Keratinocyte (primary cell): ENCODE results near the gene DDAH1. TPM values are rescaled to one million over a fixed set of nuclear protein-coding genes. Genes with fewer than 3 reads are reported as not detected.

Experiments
- DNase-seq: peaks from one replicate; pipeline ENCODE4 v3.0.0-alpha.2; 2011; ENCODE audit warnings: low read depth, missing footprints, low spot score
- FAIRE-seq: peaks from 2 replicates; lab custom pipeline; 2011; peaks lifted over from hg19 to GRCh38; lab: Jason Lieb, UNC
- H2AFZ ChIP-seq: 2 replicates; pipeline ENCODE4 v1.6.0; 2012; ENCODE audit warnings: low read length, control low read depth, inconsistent platforms; ENCODE audit not compliant: control insufficient read depth
- H3K27ac ChIP-seq: 2 replicates; pipeline ENCODE4 v1.5.1; 2011; ENCODE audit warnings: low read length; ENCODE audit not compliant: control insufficient read depth, insufficient read depth
- H3K27me3 ChIP-seq: 3 replicates; pipeline ENCODE4 v1.6.0; 2011; ENCODE audit warnings: low read length; ENCODE audit not compliant: control insufficient read depth, insufficient read depth; ENCODE audit errors: extremely low read depth
- H3K36me3 ChIP-seq, 2 experiments: 2 replicates in 1 of 2; 3 replicates in 1 of 2; pipeline ENCODE4 v1.5.1; 2011; ENCODE audit warnings: low read length in 2 of 2, mild to moderate bottlenecking in 1 of 2; ENCODE audit not compliant: control insufficient read depth in 2 of 2, insufficient read depth in 2 of 2; ENCODE audit errors: extremely low read depth in 1 of 2
- H3K4me1 ChIP-seq: 3 replicates; pipeline ENCODE4 v1.5.1; 2011; ENCODE audit warnings: low read length; ENCODE audit not compliant: control insufficient read depth, insufficient read depth; ENCODE audit errors: extremely low read depth
- H3K4me2 ChIP-seq: 3 replicates; pipeline ENCODE4 v1.6.0; 2011; ENCODE audit warnings: low read depth, low read length; ENCODE audit not compliant: control insufficient read depth, insufficient read depth; ENCODE audit errors: extremely low read depth
- H3K4me3 ChIP-seq, 3 experiments: fragments of 200-600 bp in 1 of 3; sonication (generic) in 1 of 3; 2 replicates in 2 of 3; 3 replicates in 1 of 3; pipeline ENCODE4 v1.5.1; 2011 to 2016; ENCODE audit warnings: low read length in 3 of 3, mild to moderate bottlenecking in 3 of 3, control low read depth in 2 of 3, inconsistent platforms in 1 of 3, low read depth in 1 of 3, mixed read lengths in 1 of 3, mixed run types in 1 of 3, moderate library complexity in 1 of 3; ENCODE audit not compliant: control insufficient read depth in 2 of 3, insufficient read depth in 2 of 3; ENCODE audit errors: extremely low read depth in 1 of 3
- H3K79me2 ChIP-seq: 2 replicates; pipeline ENCODE4 v1.6.0; 2012; ENCODE audit warnings: low read length; ENCODE audit not compliant: control insufficient read depth, insufficient read depth
- H3K9ac ChIP-seq: 3 replicates; pipeline ENCODE4 v1.6.0; 2011; ENCODE audit warnings: low read length; ENCODE audit not compliant: control insufficient read depth, insufficient read depth; ENCODE audit errors: extremely low read depth
- H3K9me1 ChIP-seq: 3 replicates; pipeline ENCODE4 v1.6.0; 2011; ENCODE audit warnings: low read length; ENCODE audit not compliant: control insufficient read depth, insufficient read depth; ENCODE audit errors: extremely low read depth
- H3K9me3 ChIP-seq: 2 replicates; pipeline ENCODE4 v1.5.1; 2012; ENCODE audit warnings: low read depth, low read length; ENCODE audit not compliant: control insufficient read depth
- H4K20me1 ChIP-seq: 3 replicates; pipeline ENCODE4 v1.6.0; 2011; ENCODE audit warnings: low read length; ENCODE audit not compliant: control insufficient read depth, insufficient read depth; ENCODE audit errors: extremely low read depth
- EZH2 ChIP-seq: IDR thresholded peaks from one replicate; pipeline ENCODE4 v1.6.1; 2012; ENCODE audit warnings: inconsistent platforms, mild to moderate bottlenecking, low read length, moderate library complexity
- dilution Hi-C: fragments of 300-500 bp; cut with MboI; formaldehyde crosslinking; loops from one replicate; pipeline ENCODE4 v1.7.0; 2020; ENCODE audit warnings: low sequenced_read_pairs; ENCODE audit not compliant: extremely low pct_ligation_motif_present
- polyA plus RNA-seq, 5 experiments: library from polyadenylated mRNA; depleted of rRNA in 3 of 5; stranded (reverse) in 3 of 5; stranded (forward) in 1 of 5; unstranded in 1 of 5; fragments of >200 nt; gene quantifications; 1 replicate in 1 of 5; 2 replicates in 3 of 5; 3 replicates in 1 of 5; pipeline versions ENCODE4 v1.2.1 to v1.2.3, GENCODE V29; 2011 to 2012; ENCODE audit warnings: missing spikeins in 2 of 5, low read depth in 1 of 5, low replicate concordance in 1 of 5
- TF ChIP-seq, protein P1 (sequence below), 3 experiments: IDR thresholded peaks in 1 of 3; conservative IDR thresholded peaks in 1 of 3; optimal IDR thresholded peaks in 1 of 3; 2 replicates in 2 of 3; 3 replicates in 1 of 3; pipeline versions ENCODE3 to v1.5.1; 2011; ENCODE audit warnings: low read length in 3 of 3, mild to moderate bottlenecking in 3 of 3, moderate library complexity in 2 of 3, control low read depth in 1 of 3, inconsistent platforms in 1 of 3; ENCODE audit not compliant: insufficient read depth in 2 of 3; ENCODE audit errors: extremely low read depth in 1 of 3

The DDAH1 gene
- polyA plus RNA-seq, 1 donor (not counting 4 experiments of a cell fraction or from before 2014, with no cell fraction given), result 5.8 TPM

- no peaks in the 10 kb centered on the region for H3K9me3 ChIP-seq
- H3K27ac ChIP-seq, result no peak overlapping the region
- DNase-seq, result no peak
- dilution Hi-C loops, result no loop called here
- H3K27me3 ChIP-seq, result no peaks in the 10 kb centered on the region
- no peaks in the 10 kb centered on the region for H4K20me1 ChIP-seq
- no peak overlapping the region for H2AFZ ChIP-seq
- H3K9ac ChIP-seq, result no peak overlapping the region
- TF ChIP-seq EZH2, result no peak
- TF ChIP-seq, protein P1, sequence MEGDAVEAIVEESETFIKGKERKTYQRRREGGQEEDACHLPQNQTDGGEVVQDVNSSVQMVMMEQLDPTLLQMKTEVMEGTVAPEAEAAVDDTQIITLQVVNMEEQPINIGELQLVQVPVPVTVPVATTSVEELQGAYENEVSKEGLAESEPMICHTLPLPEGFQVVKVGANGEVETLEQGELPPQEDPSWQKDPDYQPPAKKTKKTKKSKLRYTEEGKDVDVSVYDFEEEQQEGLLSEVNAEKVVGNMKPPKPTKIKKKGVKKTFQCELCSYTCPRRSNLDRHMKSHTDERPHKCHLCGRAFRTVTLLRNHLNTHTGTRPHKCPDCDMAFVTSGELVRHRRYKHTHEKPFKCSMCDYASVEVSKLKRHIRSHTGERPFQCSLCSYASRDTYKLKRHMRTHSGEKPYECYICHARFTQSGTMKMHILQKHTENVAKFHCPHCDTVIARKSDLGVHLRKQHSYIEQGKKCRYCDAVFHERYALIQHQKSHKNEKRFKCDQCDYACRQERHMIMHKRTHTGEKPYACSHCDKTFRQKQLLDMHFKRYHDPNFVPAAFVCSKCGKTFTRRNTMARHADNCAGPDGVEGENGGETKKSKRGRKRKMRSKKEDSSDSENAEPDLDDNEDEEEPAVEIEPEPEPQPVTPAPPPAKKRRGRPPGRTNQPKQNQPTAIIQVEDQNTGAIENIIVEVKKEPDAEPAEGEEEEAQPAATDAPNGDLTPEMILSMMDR (optimal IDR thresholded peaks at IDR 0.05 in 1 of 3, IDR thresholded peaks at IDR 0.05 in 1 of 3, conservative IDR thresholded peaks at IDR 0.05 in 1 of 3; ENCODE audit: extremely low read depth in 1 of 3, insufficient read depth in 2 of 3, low read length in 3 of 3), result no peak
- H3K4me3 ChIP-seq, result no peak overlapping the region
- no peaks in the 10 kb centered on the region for H3K36me3 ChIP-seq
- no peak for FAIRE-seq
- H3K4me1 ChIP-seq, result peaks cover 8% of the 10 kb centered on the region
- H3K4me2 ChIP-seq, result no peak overlapping the region
- no peaks in the 10 kb centered on the region for H3K79me2 ChIP-seq
- H3K9me1 ChIP-seq, result no peaks in the 10 kb centered on the region
Measured at GRCh38 chr1:85449356-85449755, 15.6 kb downstream of the DDAH1 start.

DNA sequence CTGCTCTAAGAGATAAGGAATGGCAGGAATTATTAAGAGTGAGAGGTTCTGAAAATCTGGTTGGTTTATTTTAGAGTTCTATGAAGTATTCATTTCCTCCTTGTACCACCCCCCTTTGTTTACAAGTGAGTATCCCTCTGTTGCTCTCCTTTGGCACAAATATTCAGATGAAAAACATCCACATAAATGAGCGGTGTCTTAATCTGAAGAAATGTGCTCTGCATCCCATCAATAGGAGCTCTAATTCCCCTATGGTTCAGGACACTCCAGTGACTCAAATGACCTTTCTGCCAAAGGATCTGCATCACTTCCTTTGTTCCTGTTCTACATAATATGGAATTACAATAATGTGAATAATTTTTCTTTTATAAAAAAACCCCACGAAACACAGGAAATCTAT lies 16.6 kb downstream of the DDAH1 start:
- no peaks in the 10 kb centered on the region for H3K36me3 ChIP-seq
- H3K4me1 ChIP-seq, result peaks cover 8% of the 10 kb centered on the region
- H4K20me1 ChIP-seq, result no peaks in the 10 kb centered on the region
- no peaks in the 10 kb centered on the region for H3K9me3 ChIP-seq
- H3K27me3 ChIP-seq, result no peaks in the 10 kb centered on the region
- H3K9me1 ChIP-seq, result no peaks in the 10 kb centered on the region
- no peak for TF ChIP-seq EZH2
- TF ChIP-seq, protein P1 (optimal IDR thresholded peaks at IDR 0.05 in 1 of 3, IDR thresholded peaks at IDR 0.05 in 1 of 3, conservative IDR thresholded peaks at IDR 0.05 in 1 of 3; ENCODE audit: extremely low read depth in 1 of 3, insufficient read depth in 2 of 3, low read length in 3 of 3), result no peak
- no peak overlapping the region for H2AFZ ChIP-seq
- H3K27ac ChIP-seq, result no peak overlapping the region
- no peak for FAIRE-seq
- no peaks in the 10 kb centered on the region for H3K79me2 ChIP-seq
- no peak overlapping the region for H3K4me3 ChIP-seq
- dilution Hi-C loops, result no loop called here
- DNase-seq, result no peak
- H3K9ac ChIP-seq, result no peak overlapping the region
- no peak overlapping the region for H3K4me2 ChIP-seq
